ENCODE measurements around the gene TMEM181.

DNA sequence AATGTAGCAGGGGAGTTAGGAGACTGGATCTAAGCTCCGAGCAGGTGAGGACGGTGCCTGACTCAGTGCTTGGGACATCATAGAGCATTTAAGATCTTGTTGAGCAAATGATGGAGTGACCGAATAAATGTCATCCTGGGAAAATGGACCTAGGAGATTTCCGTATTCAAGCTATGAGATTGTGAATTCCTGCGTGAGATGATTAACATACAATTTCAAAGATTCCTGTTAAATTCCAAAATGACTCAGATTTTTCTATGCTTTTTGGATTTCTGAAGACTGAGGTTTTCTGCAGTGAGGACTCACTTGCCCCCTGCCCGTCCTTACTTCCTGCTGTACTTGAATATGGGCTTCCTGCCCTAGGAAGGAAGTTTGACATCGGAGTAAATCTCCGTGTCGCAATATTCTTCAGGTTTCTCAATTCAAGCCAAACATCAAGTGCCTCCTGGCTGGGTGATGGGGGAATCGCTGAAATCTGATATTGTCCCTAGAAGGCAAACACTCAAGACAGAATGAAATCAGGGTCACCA, 95.1 kb downstream of the TMEM181 start:
- TF ChIP-seq, protein P1, sequence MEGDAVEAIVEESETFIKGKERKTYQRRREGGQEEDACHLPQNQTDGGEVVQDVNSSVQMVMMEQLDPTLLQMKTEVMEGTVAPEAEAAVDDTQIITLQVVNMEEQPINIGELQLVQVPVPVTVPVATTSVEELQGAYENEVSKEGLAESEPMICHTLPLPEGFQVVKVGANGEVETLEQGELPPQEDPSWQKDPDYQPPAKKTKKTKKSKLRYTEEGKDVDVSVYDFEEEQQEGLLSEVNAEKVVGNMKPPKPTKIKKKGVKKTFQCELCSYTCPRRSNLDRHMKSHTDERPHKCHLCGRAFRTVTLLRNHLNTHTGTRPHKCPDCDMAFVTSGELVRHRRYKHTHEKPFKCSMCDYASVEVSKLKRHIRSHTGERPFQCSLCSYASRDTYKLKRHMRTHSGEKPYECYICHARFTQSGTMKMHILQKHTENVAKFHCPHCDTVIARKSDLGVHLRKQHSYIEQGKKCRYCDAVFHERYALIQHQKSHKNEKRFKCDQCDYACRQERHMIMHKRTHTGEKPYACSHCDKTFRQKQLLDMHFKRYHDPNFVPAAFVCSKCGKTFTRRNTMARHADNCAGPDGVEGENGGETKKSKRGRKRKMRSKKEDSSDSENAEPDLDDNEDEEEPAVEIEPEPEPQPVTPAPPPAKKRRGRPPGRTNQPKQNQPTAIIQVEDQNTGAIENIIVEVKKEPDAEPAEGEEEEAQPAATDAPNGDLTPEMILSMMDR (IDR thresholded peaks at IDR 0.05), result no peak
- no peak for TF ChIP-seq POLR2A (IDR thresholded peaks at IDR 0.05)
